Heart left ventricle (tissue), 16 donors: ENCODE measurements around the gene CCDC88B. TPM values are rescaled to one million over a fixed set of nuclear protein-coding genes. Genes with fewer than 3 reads are reported as not detected.
"Not testable (repeated sequence)": the region's sequence is repeated elsewhere in the genome, so short reads cannot be mapped to it uniquely, and the experiment has no call there.

Experiments used
- ATAC-seq, 4 donors: fragments of 200-7000 bp; cut with Tn5 transposase; one replicate each; pipeline ENCODE4 v1.9.1; 2020 to 2022; ENCODE audit warnings: moderate library complexity in 4 of 4, mild to moderate bottlenecking in 3 of 4, moderate number of reproducible peaks in 1 of 4
- DNase-seq, 5 donors: peaks; one replicate each; pipeline ENCODE4 v3.0.0-alpha.2; 2020
- H3K27ac ChIP-seq, 12 donors: fragments of 200-600 bp; sonication (generic) in 4 of 12; one replicate each; pipeline versions ENCODE4 v1.5.0 to v1.8.0; 2016 to 2022; ENCODE audit warnings: mild to moderate bottlenecking in 2 of 12
- H3K27me3 ChIP-seq, 9 donors: fragments of 200-600 bp; sonication (generic) in 2 of 9; one replicate each; pipeline versions ENCODE4 v1.5.1 to v1.8.0; 2016 to 2022; ENCODE audit warnings: mild to moderate bottlenecking in 3 of 9
- H3K36me3 ChIP-seq, 9 donors: fragments of 200-600 bp; sonication (generic) in 2 of 9; one replicate each; pipeline versions ENCODE4 v1.5.0 to v1.8.0; 2018 to 2022; ENCODE audit warnings: mild to moderate bottlenecking in 2 of 9
- H3K4me1 ChIP-seq, 12 donors: fragments of 200-600 bp; sonication (generic) in 4 of 12; one replicate each; pipeline versions ENCODE4 v1.5.0 to v1.8.0; 2016 to 2022; ENCODE audit warnings: mild to moderate bottlenecking in 3 of 12
- H3K4me3 ChIP-seq, 12 donors: fragments of 200-600 bp; sonication (generic) in 4 of 12; one replicate each; pipeline versions ENCODE4 v1.5.0 to v1.8.0; 2017 to 2022; ENCODE audit warnings: mild to moderate bottlenecking in 9 of 12, moderate library complexity in 4 of 12
- H3K9me3 ChIP-seq, 12 donors: fragments of 200-600 bp; sonication (generic) in 4 of 12; one replicate each; pipeline versions ENCODE4 v1.5.0 to v1.8.0; 2016 to 2022; ENCODE audit warnings: mild to moderate bottlenecking in 1 of 12
- CTCF ChIP-seq, 12 donors: fragments of 200-600 bp; sonication (generic) in 4 of 12; IDR thresholded peaks; one replicate each; pipeline versions ENCODE4 v1.5.0 to v1.8.0; 2018 to 2022; ENCODE audit warnings: antibody characterized with exemption in 12 of 12, mild to moderate bottlenecking in 5 of 12
- POLR2A ChIP-seq, 2 donors: fragments of 450-650 bp; IDR thresholded peaks; one replicate each; pipeline ENCODE4 v1.6.1; 2017; ENCODE audit warnings: antibody characterized with exemption in 2 of 2, mild to moderate bottlenecking in 2 of 2, moderate library complexity in 2 of 2
- WGBS, 4 donors: extraction: QIAGEN DNeasy Blood & Tissue Kit in 2 of 4; methylation state at CpG; one replicate each; pipeline versions ENCODE4 v1.1.5 to v1.1.7; 2013 to 2018; 5-methylcytosine and 5-hydroxymethylcytosine counted together
- intact Hi-C, 10 donors: fragments of 100-400 bp; cut with DNase I; formaldehyde crosslinking; loops; one replicate each; pipeline versions ENCODE4 v1.11.1 to v1.14.2; 2022
- polyA plus RNA-seq, 2 donors: library from polyadenylated mRNA; stranded (reverse); fragments of 200-250 nt; gene quantifications; one replicate each; pipeline ENCODE4 v1.2.3, GENCODE V29; 2013
- total RNA-seq, 9 donors: library from RNA; depleted of rRNA in 2 of 9; stranded (reverse); fragments of >200 nt in 2 of 9; fragmentation: NEBNext Ultra II Directional in 3 of 9; extraction: Animal tissue kit (Norgen Biotek cat#: 25700) in 3 of 9; gene quantifications; one replicate each; pipeline versions ENCODE4 v1.1.0 to v1.2.4, GENCODE V29; 2016 to 2023
- donor health status: ischemic (EF 13 %, LVEDD 7.1; RV severe dilation, severe dysfunction).
- donor health status: healthy with polysubstance abuse.
- donor health status: DM: no; HTN: yes; CAD: no.
- donor health status: DM: no; HTN: no; CAD: no.
- donor health status: ischemic (EF 25% LVEDD 6.9; RV normal size, moderate dysfunction).
- donor health status: ischemic (EF 25% LVEDD 5.7; RV mildly dilated, moderate dysfunction).
- donor health status: healthy.
- donor health status: DM: yes; HTN: yes; CAD: no.
- donor health status: ischemic (EF 35%, LVEDD 5.7; RV mildly dilated, moderate dysfunction).
- donor health status: nonischemic (EF 11% LVEDD 7.7; RV severe dilation, severe dysfunction).
- donor health status: DM: yes; HTN: yes; CAD: no.
- donor health status: PGD.
- donor health status: ischemic (EF 29% LVEDD 5.4; RV normal size, mild dysfunction).
- donor health status: nonischemic (EF 23%, LVEDD 6.1; RV moderate dilation, normal function).

CCDC88B gene
- total and polyA plus RNA-seq, 11 donors: 4.1 to 24.0 (median 8.1) TPM

- 88 to 93% (median 88%) methylated on average over 13 to 24 of the region's 24 CpGs for WGBS, 4 donors
- Histone ChIP-seq H3K27me3 (no peaks in the 10 kb centered on the region), H3K4me3 (no peak overlapping the region), H3K9me3 (no peaks in the 10 kb centered on the region), H3K27ac (peak overlapping the region in 4 of 12 donors; percentile 54 to 70 (median 63)), H3K4me1 (peaks cover 0 to 53% (median 34%) of the 10 kb centered on the region in 12 donors), H3K36me3 (peaks cover 0 to 41% (median 25%) of the 10 kb centered on the region in 9 donors)
- no peak for ATAC-seq
- DNase-seq: no peak
- TF ChIP-seq CTCF (IDR thresholded peaks at IDR 0.05) (no peak), POLR2A (IDR thresholded peaks at IDR 0.05) (no peak)
- intact Hi-C loops: loop anchor here in 4 of 10 donors (5.0 kb wide), 2 partner anchors 37 to 42 kb away; partner anchors contain the start of gene RPS6KA4 (in 3 of the 4)
Measured at GRCh38 chr11:64314805-64315561, 25.0 kb upstream of the CCDC88B start.

GRCh38 chr11:64315667-64316526, 24.1 kb upstream of the CCDC88B start:
- WGBS, 4 donors: 73 to 80% (median 77%) methylated on average over 21 to 25 of the region's 25 CpGs
- H3K4me1 ChIP-seq: peaks cover 0 to 53% (median 34%) of the 10 kb centered on the region in 12 donors
- ATAC-seq, H3K9me3 ChIP-seq, DNase-seq, H3K27me3 ChIP-seq: not testable (repeated sequence)
- peak overlapping the region in 1 of 12 donors; percentile 92 for H3K4me3 ChIP-seq
- H3K36me3 ChIP-seq: peaks cover 0 to 38% (median 32%) of the 10 kb centered on the region in 9 donors
- intact Hi-C loops: loop anchor here in 4 of 10 donors (5.0 kb wide), 2 partner anchors 36 to 41 kb away; partner anchors contain the start of gene RPS6KA4 (in 3 of the 4)
- peak overlapping the region in 2 of 12 donors; percentile 99 for H3K27ac ChIP-seq

GRCh38 chr11:64316672-64317324, 23.2 kb upstream of the CCDC88B start:
- TF ChIP-seq POLR2A (IDR thresholded peaks at IDR 0.05) (no peak), CTCF (IDR thresholded peaks at IDR 0.05) (no peak)
- ATAC-seq (no peak), DNase-seq (no peak)
- H3K27ac ChIP-seq: peak overlapping the region; percentile 92 to 100 (median 99)
- H3K4me3 ChIP-seq: peak overlapping the region; percentile 69 to 99 (median 88)
- 10 to 11% (median 10%) methylated on average over 24 to 32 of the region's 32 CpGs for WGBS, 4 donors
- no peaks in the 10 kb centered on the region for H3K27me3 ChIP-seq
- H3K4me1 ChIP-seq: peaks cover 0 to 53% (median 34%) of the 10 kb centered on the region in 12 donors
- H3K36me3 ChIP-seq: peaks cover 0 to 42% (median 34%) of the 10 kb centered on the region in 9 donors
- intact Hi-C loops: loop anchor here in 4 of 10 donors (5.0 kb wide), 2 partner anchors 36 to 41 kb away; partner anchors contain the start of gene RPS6KA4 (in 3 of the 4)
- no peaks in the 10 kb centered on the region for H3K9me3 ChIP-seq

- ATAC-seq (peak; percentile 80 to 91 (median 86)), DNase-seq (peak; percentile 94 to 98 (median 97))
- Histone ChIP-seq H3K4me1 (peaks cover 0 to 50% (median 32%) of the 10 kb centered on the region in 12 donors), H3K27ac (peak within 1 kb of the TSS; percentile 92 to 100 (median 99)), H3K36me3 (peaks cover 0 to 48% (median 34%) of the 10 kb centered on the region in 9 donors), H3K27me3 (no peaks in the 10 kb centered on the region), H3K9me3 (no peaks in the 10 kb centered on the region), H3K4me3 (peak within 1 kb of the TSS; percentile 69 to 99 (median 88))
- intact Hi-C loops: loop anchor here in 4 of 10 donors (5.0 kb wide), 2 partner anchors 35 to 40 kb away; partner anchors contain the start of gene RPS6KA4 (in 3 of the 4)
- WGBS, 4 donors: 0 to 1% (median 1%) methylated on average over 9 to 43 of the region's 43 CpGs
- TF ChIP-seq POLR2A (IDR thresholded peaks at IDR 0.05) (peak in 1 of 2 donors; percentile 70), CTCF (IDR thresholded peaks at IDR 0.05) (no peak)
Measured at GRCh38 chr11:64317325-64317960, 22.6 kb upstream of the CCDC88B start, which contains the start of gene TRMT112. TRMT112 (minus strand) TSS chr11:64317559; CDS start chr11:64317526, 33 bp downstream.
